ENCODE data around the gene TIMM22. TPM values are rescaled to one million over a fixed set of nuclear protein-coding genes. Genes with fewer than 3 reads are reported as not detected.
A peak's percentile ranks its signal among the peaks of the same experiment; 100 is the strongest.

TIMM22 gene
- total and polyA plus RNA-seq, 2 donors from 2014 or later, result 14.6 to 17.3 TPM

- intact Hi-C loops (cut with DNase I), result no loop called here
- FAIRE-seq, result no peak
- TF ChIP-seq CTCF (IDR thresholded peaks at IDR 0.05; ENCODE audit: borderline replicate concordance, extremely low read depth, insufficient read depth), result no peak
- peak overlapping the region; percentile 45 to 83 for H3K27ac ChIP-seq (ENCODE audit: low read depth in 2 of 2, low read length in 2 of 2)
- peaks cover 0 to 16% (median 0%) of the 10 kb centered on the region in 3 donors for H3K4me1 ChIP-seq (ENCODE audit: control insufficient read depth in 2 of 3, insufficient read depth in 2 of 3, low read depth in 1 of 3, low read length in 3 of 3)
- no peak for DNase-seq
- peak overlapping the region in 1 of 3 donors; percentile 65 for H3K9ac ChIP-seq (ENCODE audit: low read length in 3 of 3)
- no peaks in the 10 kb centered on the region for H3K9me3 ChIP-seq (ENCODE audit: control insufficient read depth in 2 of 3, insufficient read depth in 1 of 3, low read length in 3 of 3)
- H3K27me3 ChIP-seq (ENCODE audit: control insufficient read depth, insufficient read depth, low read length), result no peaks in the 10 kb centered on the region
- H3K4me3 ChIP-seq (ENCODE audit: low read length in 3 of 3), result peak overlapping the region in 2 of 3 donors; percentile 54 to 58
- H3K36me3 ChIP-seq (ENCODE audit: control insufficient read depth in 2 of 3, insufficient read depth in 3 of 3, low read length in 3 of 3), result no peaks in the 10 kb centered on the region
Measured at GRCh38 chr17:1029922-1030644, 33.2 kb downstream of the TIMM22 start.

- intact Hi-C loops (cut with DNase I), result no loop called here
- H3K4me1 ChIP-seq (ENCODE audit: control insufficient read depth in 2 of 3, insufficient read depth in 2 of 3, low read depth in 1 of 3, low read length in 3 of 3), result peaks cover 0 to 16% (median 0%) of the 10 kb centered on the region in 3 donors
- TF ChIP-seq CTCF (IDR thresholded peaks at IDR 0.05; ENCODE audit: borderline replicate concordance, extremely low read depth, insufficient read depth), result no peak
- H3K4me3 ChIP-seq (ENCODE audit: low read length in 3 of 3), result peak overlapping the region in 2 of 3 donors; percentile 54 to 58
- H3K27ac ChIP-seq (ENCODE audit: low read depth in 2 of 2, low read length in 2 of 2), result peak overlapping the region; percentile 45 to 83
- no peaks in the 10 kb centered on the region for H3K36me3 ChIP-seq (ENCODE audit: control insufficient read depth in 2 of 3, insufficient read depth in 3 of 3, low read length in 3 of 3)
- H3K9ac ChIP-seq (ENCODE audit: low read length in 3 of 3), result peak overlapping the region in 1 of 3 donors; percentile 30
- H3K9me3 ChIP-seq (ENCODE audit: control insufficient read depth in 2 of 3, insufficient read depth in 1 of 3, low read length in 3 of 3), result no peaks in the 10 kb centered on the region
- H3K27me3 ChIP-seq (ENCODE audit: control insufficient read depth, insufficient read depth, low read length), result no peaks in the 10 kb centered on the region
- DNase-seq (peak in 1 of 5 donors; percentile 63), FAIRE-seq (no peak)
Measured at GRCh38 chr17:1030684-1031532, 34.0 kb downstream of the TIMM22 start.

GRCh38 chr17:1031711-1032110 is 34.8 kb downstream of the TIMM22 start:
- Histone ChIP-seq H3K4me1 (ENCODE audit: control insufficient read depth in 2 of 3, insufficient read depth in 2 of 3, low read depth in 1 of 3, low read length in 3 of 3) (peaks cover 0 to 11% (median 0%) of the 10 kb centered on the region in 3 donors), H3K4me3 (ENCODE audit: low read length in 3 of 3) (peak overlapping the region in 1 of 3 donors; percentile 43), H3K27me3 (ENCODE audit: control insufficient read depth, insufficient read depth, low read length) (no peaks in the 10 kb centered on the region), H3K36me3 (ENCODE audit: control insufficient read depth in 2 of 3, insufficient read depth in 3 of 3, low read length in 3 of 3) (no peaks in the 10 kb centered on the region), H3K27ac (ENCODE audit: low read depth in 2 of 2, low read length in 2 of 2) (peak overlapping the region; percentile 43 to 58), H3K9me3 (ENCODE audit: control insufficient read depth in 2 of 3, insufficient read depth in 1 of 3, low read length in 3 of 3) (no peaks in the 10 kb centered on the region), H3K9ac (ENCODE audit: low read length in 3 of 3) (no peak overlapping the region)
- peak; percentile 82 to 92 (median 90) for DNase-seq
- intact Hi-C loops (cut with DNase I), result no loop called here
- no peak for TF ChIP-seq CTCF (IDR thresholded peaks at IDR 0.05; ENCODE audit: borderline replicate concordance, extremely low read depth, insufficient read depth)
- FAIRE-seq, result no peak

Measured in kidney (tissue), 14 donors.